GM12865 (cell line): Measurements from ENCODE around the gene ATG10.
"Not testable (repeated sequence)": the region's sequence is repeated elsewhere in the genome, so short reads cannot be mapped to it uniquely, and the experiment has no call there.

Experiments
- DNase-seq: peaks from one replicate; pipeline ENCODE4 v3.0.0; 2010; ENCODE audit warnings: low read depth
- H3K4me3 ChIP-seq: 2 replicates; pipeline ENCODE4 v1.5.1; 2011; ENCODE audit warnings: mild to moderate bottlenecking, low read depth, low read length, control low read depth
- TF ChIP-seq, protein P1 (sequence below): IDR thresholded peaks from 2 replicates; pipeline ENCODE4 v1.5.1; 2011; ENCODE audit warnings: low read length, control low read depth, low read depth, inconsistent platforms; ENCODE audit not compliant: insufficient read depth; ENCODE audit errors: missing control alignments

ATG10 gene

DNA sequence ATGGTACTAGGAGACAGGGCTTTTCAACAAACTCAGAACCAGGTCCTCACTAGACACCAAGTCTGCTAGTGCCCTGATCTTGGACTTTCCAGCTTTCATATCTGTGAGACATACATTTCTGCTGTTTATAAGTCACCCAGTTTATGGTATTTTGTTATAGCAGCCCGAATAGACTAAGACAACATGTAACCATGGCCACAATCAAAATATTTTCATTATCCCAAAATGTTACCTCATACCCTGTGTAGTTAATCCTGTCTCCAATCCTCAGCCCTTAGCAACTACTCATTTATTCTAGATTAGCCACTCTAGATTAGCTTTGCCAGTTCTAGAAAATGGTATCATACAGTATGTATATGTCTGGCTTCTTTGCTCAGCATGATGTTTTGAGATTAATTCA, 6.3 kb upstream of the ATG10 start:
- no peak for DNase-seq
- TF ChIP-seq, protein P1, sequence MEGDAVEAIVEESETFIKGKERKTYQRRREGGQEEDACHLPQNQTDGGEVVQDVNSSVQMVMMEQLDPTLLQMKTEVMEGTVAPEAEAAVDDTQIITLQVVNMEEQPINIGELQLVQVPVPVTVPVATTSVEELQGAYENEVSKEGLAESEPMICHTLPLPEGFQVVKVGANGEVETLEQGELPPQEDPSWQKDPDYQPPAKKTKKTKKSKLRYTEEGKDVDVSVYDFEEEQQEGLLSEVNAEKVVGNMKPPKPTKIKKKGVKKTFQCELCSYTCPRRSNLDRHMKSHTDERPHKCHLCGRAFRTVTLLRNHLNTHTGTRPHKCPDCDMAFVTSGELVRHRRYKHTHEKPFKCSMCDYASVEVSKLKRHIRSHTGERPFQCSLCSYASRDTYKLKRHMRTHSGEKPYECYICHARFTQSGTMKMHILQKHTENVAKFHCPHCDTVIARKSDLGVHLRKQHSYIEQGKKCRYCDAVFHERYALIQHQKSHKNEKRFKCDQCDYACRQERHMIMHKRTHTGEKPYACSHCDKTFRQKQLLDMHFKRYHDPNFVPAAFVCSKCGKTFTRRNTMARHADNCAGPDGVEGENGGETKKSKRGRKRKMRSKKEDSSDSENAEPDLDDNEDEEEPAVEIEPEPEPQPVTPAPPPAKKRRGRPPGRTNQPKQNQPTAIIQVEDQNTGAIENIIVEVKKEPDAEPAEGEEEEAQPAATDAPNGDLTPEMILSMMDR: no peak
- H3K4me3 ChIP-seq: no peak overlapping the region

DNA sequence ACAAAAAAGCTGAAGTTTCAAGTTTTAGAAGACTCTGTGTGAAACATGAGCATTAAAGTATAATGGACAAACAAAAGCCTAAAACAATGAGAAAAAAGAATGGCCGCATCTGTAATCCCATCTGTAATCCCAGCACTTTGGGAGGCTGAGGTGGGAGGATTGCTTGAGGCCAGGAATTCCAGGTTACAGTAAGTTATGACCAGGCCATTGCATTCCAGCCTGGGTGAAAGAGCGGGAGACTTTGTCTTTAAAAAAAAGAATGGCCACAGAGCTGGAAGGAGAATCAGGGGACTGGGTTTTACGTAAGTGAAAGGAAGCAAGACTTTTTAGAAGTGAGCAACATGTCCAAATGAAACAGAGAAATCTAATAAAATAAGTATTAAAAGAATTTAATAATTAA, 2.6 kb upstream of the ATG10 start:
- TF ChIP-seq, protein P1: no peak
- H3K4me3 ChIP-seq: no peak overlapping the region
- DNase-seq: no peak

DNA sequence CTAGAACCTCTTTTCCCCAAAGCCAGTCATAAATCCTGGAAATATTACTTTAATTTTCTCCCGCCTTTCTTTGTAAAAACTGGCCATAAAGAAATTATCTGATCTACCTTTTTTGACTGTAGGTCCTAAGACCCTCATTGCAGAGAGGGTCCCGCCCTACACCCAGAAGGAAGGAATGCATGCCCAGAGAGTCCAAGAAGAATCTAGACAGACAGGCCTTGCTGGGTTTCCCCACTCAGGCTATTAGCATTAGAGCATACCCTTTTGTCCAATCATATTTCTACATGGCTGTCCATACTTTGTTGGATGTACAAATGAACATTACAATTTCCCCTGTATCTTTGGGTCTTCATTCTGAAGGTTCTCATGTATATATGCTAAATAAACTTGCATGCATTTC, 1.9 kb upstream of the ATG10 start:
- no peak overlapping the region for H3K4me3 ChIP-seq
- DNase-seq: no peak
- TF ChIP-seq, protein P1: no peak

DNA sequence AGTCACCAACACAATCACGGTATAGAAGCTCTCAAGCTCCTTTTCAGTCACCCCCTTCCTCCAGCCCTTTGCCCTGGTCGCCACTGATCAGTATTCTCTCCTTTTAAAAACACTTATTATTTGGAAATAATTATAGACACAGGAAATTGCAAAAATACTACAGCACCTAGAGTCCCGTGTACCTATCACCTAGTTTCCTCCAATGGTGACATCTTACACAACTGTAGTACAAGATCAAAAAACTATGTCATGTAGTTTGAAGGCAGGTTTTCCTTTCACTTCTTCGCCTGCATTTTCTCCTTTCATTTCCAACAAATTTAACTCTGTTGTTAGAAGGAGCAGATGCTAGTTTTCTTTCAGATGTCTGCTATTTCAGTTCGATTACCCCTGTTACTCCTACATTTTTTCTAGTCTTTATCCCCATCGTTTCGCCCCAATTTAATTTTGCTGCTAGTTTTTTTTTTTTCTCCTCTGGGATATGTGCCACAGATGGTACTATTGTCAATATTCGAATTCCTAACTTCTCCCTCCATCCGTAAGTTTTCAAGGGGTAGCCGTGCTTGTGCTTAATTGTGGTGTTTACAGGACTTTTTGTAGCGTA, 612 bp upstream of the ATG10 start:
- peak overlapping the region; percentile 71 for H3K4me3 ChIP-seq
- TF ChIP-seq, protein P1: no peak
- DNase-seq: peak; percentile 49

DNA sequence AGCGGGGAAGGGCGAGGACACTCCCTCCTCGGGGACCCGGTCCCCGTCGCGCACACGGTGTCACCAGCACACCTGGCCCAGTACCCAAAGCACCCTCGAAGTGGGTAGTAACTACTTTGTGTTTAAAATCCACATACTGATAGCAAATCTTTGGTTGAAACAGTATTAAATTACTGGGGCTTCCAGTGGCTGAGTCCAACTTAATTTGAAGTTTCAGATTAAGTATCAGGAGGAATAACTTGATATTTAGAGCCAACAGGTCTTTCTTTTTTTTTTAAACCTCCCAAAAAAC, 615 bp downstream of the ATG10 start:
- TF ChIP-seq, protein P1: no peak
- no peak for DNase-seq
- H3K4me3 ChIP-seq: peak overlapping the region; percentile 71

DNA sequence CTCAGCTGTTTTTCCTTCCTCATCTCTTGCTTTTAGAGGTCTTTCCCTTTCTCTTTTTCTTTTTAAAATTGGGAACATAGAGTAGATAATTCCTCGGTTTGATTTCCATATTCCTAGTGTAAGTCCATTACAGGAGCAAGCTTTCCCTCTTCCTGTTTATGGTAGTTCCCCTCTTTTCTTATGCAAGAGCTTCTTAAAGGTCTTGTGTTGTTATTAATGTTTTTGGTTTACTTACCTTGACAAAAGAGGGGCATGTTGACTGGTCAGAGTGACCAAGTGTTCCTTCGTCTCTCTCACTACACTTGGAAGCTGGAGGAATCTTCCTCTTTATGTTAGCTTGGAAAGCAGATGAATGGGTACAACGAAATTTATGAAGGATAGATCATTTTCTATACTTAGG, 8.3 kb downstream of the ATG10 start:
- no peak for DNase-seq

DNA sequence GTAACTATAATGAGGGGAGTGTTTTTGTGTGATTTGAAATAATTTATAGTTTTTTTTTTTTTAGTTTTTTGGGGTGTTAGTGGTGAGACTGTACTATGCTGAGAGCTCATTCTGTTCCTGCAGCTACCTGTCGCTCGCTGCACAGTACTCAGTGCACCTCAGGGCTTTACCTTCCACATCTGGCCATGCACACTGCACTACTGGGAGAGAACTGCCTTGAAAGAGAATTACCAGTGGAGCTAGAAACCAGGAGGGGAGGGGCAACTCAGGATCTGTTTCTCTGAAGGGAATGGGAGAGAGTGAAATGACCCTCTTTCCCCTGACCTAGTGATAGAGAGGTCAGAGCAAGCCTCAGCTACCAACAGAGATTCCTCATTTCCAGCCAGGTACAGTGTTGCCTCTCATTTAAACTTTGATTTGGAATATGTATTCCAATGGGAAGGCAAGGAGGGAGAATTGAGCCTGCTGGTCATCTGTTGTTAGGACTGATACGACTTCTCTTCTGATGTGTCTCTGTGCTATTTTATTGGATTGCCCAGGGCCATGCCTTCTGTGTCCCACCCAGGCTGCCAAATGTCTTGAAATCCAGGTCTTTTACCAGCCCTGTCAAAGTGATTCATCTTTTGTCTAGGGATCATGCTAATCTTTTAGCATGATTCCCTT, 8.9 kb downstream of the ATG10 start:
- DNase-seq: no peak
- H3K4me3 ChIP-seq: no peak overlapping the region
- TF ChIP-seq, protein P1: no peak

More for the DNA sequence above, 8.3 kb downstream of the ATG10 start:
- H3K4me3 ChIP-seq: no peak overlapping the region
- TF ChIP-seq, protein P1: no peak

DNA sequence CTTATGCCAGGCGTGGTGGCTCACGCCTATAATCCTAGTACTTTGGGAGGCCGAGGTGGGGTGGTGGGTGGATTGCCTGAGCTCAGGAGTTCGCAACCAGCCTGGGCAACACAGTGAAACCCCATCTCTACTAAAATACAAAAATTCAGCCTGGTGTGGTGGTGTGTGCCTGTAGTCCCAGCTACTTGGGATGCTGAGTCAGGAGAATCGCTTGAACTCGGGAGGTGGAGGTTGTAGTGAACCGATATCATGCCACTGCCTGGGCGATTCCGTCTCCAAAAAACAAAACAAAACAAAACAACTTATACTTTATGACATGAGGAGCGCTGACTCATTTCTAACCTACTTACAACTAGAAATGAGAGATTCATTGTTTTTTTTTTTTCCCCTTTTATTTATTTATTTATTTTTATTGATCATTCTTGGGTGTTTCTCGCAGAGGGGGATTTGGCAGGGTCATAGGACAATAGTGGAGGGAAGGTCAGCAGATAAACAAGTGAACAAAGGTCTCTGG, 10.4 kb downstream of the ATG10 start:
- not testable (repeated sequence) for DNase-seq, H3K4me3 ChIP-seq

DNA sequence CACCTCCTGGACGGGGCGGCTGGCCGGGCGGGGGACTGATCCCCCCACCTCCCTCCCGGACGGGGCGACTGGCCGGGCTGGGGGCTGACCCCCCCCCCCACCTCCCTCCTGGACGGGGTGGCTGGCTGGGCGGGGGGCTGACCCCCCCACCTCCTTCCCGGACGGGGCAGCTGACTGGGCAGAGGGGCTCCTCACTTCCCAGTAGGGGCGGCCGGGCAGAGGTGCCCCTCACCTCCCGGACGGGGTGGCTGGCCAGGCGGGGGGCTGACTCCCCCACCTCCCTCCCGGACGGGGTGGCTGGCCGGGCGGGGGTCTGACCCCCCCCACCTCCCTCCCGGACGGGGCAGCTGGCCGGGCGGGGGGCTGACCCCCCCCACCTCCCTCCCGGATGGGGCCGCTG, 11.3 kb downstream of the ATG10 start:
- not testable (repeated sequence) for DNase-seq, H3K4me3 ChIP-seq

DNA sequence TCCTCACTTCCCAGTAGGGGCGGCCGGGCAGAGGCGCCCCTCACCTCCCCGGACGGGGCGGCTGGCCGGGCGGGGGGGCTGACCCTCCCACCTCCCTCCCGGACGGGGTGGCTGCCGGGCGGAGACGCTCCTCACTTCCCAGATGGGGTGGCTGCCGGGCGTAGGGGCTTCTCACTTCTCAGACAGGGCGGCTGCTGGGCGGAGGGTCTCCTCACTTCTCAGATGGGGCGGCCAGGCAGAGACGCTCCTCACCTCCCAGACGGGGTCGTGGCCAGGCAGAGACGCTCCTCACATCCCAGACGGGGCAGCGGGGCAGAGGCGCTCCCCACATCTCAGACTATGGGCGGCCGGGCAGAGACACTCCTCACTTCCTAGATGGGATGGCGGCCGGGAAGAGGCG, 11.7 kb downstream of the ATG10 start:
- not testable (repeated sequence) for DNase-seq

More for the DNA sequence above, 11.7 kb downstream of the ATG10 start:
- not testable (repeated sequence) for H3K4me3 ChIP-seq
